Peyer's patch (tissue), 4 donors: Measurements from ENCODE around the gene RPE.

Source experiments
- POLR2A ChIP-seq, 2 donors: fragments of 450-650 bp; IDR thresholded peaks; one replicate each; pipeline ENCODE4 v1.5.1; 2017; ENCODE audit warnings: antibody characterized with exemption in 2 of 2, mild to moderate bottlenecking in 2 of 2, moderate library complexity in 2 of 2
- TF ChIP-seq, protein P1 (sequence below), 6 experiments: fragments of 450-650 bp in 4 of 6; fragments of 200-600 bp in 2 of 6; sonication (generic) in 1 of 6; IDR thresholded peaks; one replicate each; pipeline ENCODE4 v1.5.1; 2017 to 2019; ENCODE audit warnings: antibody characterized with exemption in 6 of 6, mild to moderate bottlenecking in 3 of 6, moderate library complexity in 1 of 6

GRCh38 chr2:210002158-210003157, at the start of gene RPE:
- TF ChIP-seq, protein P1, sequence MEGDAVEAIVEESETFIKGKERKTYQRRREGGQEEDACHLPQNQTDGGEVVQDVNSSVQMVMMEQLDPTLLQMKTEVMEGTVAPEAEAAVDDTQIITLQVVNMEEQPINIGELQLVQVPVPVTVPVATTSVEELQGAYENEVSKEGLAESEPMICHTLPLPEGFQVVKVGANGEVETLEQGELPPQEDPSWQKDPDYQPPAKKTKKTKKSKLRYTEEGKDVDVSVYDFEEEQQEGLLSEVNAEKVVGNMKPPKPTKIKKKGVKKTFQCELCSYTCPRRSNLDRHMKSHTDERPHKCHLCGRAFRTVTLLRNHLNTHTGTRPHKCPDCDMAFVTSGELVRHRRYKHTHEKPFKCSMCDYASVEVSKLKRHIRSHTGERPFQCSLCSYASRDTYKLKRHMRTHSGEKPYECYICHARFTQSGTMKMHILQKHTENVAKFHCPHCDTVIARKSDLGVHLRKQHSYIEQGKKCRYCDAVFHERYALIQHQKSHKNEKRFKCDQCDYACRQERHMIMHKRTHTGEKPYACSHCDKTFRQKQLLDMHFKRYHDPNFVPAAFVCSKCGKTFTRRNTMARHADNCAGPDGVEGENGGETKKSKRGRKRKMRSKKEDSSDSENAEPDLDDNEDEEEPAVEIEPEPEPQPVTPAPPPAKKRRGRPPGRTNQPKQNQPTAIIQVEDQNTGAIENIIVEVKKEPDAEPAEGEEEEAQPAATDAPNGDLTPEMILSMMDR (IDR thresholded peaks at IDR 0.05), result peak in 1 of 6 experiments; percentile 4
- peak; percentile 42 to 50 for TF ChIP-seq POLR2A (IDR thresholded peaks at IDR 0.05)
